ENCODE results near the gene MSL2.
"Not testable (repeated sequence)": the region's sequence is repeated elsewhere in the genome, so short reads cannot be mapped to it uniquely, and the experiment has no call there.

MSL2 gene

DNA sequence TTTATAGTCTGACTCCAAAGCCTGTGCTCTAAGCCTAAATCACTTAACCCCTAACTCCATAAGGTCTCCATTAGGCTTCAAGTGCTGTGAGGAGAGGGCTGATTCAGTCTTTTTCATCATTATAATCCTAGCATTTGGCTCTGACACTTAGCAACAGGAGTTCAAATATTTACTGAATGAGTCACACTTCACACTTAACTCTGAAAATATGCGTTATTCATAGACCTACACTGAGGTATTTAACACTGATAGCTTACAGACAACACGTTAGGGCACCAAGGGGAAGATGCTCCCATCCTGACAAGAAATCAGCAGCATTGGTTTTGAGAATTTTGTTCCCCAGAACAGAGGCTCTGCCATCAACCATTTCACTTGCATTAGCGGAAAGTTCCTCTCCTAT, 53.5 kb downstream of the MSL2 start:
- peak; percentile 48 for DNase-seq

GRCh38 chr3:136141891-136142290, 54.2 kb downstream of the MSL2 start:
- DNase-seq = no peak

DNA sequence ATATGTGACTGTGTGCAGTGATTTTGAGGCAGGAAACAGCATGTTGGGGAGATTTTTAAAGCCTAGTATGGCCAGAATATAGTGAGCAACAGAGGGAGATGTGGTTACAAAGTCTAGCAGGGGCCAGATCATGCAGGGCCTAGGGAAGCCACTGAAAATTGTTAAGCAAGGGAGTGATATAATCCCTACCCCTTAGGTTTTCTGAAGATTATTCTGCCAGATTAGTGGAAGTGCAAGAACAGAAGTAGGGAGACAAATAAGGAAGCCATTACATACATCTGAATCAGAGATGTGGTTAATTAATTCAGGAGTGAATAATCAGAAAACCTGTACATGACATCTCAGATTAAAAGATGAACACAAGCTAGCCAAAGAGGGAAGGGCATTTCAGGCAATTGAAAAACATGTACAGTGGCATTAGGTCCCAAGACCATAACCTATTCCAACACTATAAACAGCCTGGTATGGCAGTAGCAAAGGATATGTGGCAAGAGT, 54.8 kb downstream of the MSL2 start:
- no peak for DNase-seq

GRCh38 chr3:136136454-136136853, 59.7 kb downstream of the MSL2 start:
- DNase-seq = no peak

DNA sequence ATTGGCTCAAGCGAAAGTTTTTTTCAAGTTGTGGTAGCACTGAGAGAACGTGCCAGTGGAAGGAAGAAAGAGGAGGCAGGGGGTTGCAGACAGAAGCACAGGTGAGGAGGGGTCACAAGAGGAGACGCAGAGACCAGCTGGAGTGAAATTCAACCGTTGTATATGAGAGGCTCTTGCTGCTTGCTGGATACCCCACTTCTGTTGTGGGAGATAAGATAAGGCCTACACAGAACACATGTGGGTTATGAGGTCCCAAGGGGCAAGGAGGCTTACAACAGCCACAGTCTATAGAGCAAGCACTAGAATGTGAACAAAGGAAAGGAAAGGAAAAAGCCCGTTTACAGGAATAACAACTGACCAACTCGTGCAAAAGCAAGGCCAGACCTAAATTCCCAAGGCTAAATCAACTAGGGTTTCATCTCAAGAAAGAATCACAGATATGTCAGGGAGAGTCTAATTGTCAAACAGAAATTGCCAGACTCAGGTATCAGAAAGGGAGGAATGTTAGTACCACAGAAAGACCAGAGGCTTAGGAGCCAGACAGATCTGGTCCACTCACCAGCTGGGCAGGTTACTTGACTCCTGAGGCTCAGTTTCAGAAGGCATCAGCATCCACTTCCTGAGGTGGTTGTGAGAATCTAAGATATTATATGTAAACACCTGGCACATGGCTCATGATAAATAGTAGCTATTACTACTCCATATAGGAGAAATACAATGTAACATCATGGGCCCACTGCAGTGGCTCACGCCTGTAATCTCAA, 60.9 kb downstream of the MSL2 start:
- no peak for DNase-seq

DNA sequence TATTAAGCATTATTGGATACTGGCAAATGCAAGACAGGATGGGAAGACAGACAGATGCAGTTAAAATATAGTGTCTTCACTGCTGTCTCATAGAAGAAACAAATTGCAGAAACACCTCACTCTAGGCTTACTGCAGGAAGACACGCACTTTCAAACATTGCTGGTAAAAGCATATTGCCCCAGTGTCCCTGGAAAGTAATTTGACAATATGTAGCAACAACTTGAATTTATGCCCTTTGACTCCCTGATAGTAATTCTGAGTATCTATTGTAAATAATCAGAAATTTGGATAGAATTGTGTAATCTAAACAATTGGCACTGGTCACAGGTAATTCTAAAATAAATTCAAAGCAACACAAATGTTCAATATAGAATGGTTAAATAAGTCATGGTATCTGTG, 62.0 kb downstream of the MSL2 start:
- no peak for DNase-seq

GRCh38 chr3:136131647-136132046, 64.5 kb downstream of the MSL2 start:
- DNase-seq = not testable (repeated sequence)

DNA sequence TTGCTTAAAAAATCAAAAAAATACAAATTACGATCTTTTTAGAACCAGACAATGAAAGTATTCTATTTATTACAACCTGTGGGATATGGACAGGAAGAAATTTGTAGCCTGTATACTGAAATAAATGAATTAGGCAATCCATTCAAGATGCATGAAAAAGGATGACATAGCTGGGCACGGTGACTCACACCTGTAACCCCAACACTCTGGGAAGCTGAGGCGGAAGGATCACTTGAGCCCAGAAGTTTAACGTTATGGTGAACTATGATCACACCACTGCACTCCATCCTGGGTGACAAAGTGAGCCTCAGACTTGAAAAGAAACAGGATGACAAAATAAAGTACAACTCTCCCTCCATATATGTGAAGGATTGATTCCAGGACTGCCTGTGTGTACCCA, 74.1 kb downstream of the MSL2 start:
- DNase-seq = no peak

DNA sequence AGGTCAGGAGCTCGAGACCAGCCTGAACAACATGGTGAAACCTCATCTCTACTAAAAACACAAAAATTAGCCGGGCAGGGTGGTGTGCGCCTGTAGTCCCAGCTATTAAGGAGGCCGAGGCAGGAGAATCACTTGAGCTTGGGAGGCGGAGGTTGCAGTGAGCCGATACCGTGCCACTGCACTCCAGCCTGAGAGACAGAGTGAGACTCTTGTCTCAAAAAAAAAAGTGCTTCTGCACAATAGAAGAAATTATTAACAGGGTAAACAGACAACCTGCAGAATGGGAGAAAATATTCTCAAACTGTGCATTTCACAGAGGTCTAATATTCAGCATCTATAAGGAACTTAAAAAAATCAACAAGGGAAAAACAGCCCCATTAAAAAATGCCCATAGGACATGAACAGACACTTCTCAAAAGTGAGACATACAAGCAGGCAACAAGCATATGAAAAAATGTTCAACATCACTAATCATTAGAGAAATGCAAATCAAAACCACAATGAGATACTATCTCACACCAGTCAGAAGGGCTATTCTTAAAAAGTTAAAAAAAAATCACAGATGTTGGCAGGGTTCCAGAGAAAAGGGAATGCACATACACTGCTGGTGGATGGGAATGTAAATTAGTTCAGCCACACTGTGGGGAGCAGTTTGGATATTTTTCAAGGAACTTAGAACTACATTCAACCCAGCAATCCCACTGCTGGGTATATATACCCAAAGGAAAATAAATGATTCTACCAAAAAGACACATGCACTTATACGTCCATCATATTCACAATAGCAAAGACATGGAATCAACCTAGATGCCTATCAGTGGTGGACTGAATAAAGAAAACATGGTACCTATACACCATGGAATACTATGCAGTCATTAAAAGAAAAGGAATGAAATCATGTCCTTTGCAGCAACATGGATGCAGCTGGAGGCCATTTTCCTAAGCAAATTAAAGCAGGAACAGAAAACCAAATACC, 75.5 kb downstream of the MSL2 start:
- DNase-seq = no peak

DNA sequence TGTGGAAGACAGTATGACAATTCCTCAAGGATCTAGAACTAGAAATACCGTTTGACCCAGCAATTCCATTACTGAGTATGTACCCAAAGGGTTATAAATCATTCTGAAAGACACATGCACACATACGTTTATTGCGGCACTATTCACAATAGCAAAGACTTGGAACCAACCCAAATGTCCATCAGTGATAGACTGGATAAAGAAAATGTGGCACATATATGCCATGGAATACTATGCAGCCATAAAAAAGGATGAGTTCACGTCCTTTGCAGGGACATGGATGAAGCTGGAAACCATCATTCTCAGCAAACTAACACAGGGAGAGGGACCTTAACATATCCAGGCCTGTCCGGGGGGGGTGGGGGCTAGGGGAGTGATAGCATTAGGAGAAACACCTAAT, 76.4 kb downstream of the MSL2 start:
- DNase-seq = not testable (repeated sequence)

DNA sequence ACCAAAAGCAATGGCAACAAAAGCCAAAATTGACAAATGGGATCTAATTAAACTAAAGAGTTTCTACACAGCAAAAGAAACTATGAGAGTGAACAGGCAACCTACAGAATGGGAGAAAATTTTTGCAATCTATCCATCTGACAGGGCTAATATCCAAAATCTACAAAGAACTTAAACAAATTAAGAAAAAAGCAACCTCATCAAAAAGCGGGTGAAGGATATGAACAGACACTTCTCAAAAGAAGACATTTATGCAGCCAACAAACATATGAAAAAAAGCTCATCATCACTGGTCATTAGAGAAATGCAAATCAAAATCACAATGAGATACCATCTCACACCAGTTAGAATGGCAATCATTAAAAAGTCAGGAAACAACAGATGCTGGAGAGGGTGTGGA, 76.8 kb downstream of the MSL2 start:
- not testable (repeated sequence) for DNase-seq

DNA sequence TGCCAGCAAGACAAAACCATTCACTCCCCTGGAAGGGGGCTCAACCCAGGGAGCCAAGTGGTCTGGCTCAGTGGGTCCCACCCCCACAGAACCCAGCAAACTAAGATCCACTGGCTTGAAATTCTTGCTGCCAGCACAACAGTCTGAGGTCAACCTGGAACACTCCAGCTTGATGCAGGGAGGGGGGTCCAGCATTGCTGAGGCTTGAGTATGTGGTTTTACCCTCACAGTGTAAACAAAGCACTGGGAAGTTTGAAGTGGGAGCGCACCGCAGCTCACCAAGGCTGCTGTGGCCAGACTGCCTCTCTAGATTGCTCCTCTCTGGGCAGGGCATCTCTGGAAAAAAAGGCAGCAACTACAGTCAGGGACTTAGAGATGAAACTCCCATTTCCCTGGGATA, 81.7 kb downstream of the MSL2 start:
- no peak for DNase-seq

GRCh38 chr3:136110481-136110880, 85.7 kb downstream of the MSL2 start:
- no peak for DNase-seq

GRCh38 chr3:136109499-136109898, 86.6 kb downstream of the MSL2 start:
- no peak for DNase-seq

DNA sequence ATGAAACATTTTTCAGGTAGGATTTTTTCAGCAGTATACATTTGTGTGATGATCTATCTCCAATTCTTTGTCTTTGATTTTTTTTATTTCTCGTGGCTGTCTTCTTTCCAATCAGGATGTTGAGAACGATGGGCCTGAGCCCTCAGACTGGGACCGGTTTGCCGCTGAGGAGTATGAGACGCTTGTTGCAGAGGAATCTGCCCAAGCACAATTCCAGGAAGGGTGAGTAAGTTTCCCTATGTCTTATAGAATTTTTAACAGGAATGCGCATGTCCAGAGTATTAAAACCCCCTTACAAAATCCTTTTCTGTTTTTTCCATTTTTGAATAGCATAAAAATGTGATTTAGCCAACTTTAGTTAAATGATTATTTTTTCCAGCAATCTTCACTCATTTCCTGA, 90.0 kb downstream of the MSL2 start:
- no peak for DNase-seq

DNA sequence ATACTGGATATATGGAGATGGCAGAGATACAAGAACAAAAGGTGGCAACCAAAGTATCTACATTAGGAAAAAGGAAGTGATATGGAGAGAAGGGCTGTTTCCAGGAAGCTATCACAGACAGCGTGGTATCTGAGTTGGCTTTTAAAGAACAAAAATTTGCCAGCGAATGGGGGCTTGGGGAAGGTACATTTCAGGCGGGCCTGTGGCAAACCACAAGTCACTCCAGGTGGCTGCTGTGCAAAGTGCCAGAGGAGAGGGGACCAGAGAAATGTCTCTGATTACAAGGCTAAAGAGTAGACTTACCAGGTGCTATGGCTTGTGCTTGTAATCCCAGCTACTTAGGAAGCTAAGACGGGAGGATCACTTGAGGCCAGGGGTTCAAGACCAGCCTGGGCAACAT, 91.1 kb downstream of the MSL2 start:
- no peak for DNase-seq
